Measurements from ENCODE around the gene KHDRBS2.

Gene KHDRBS2

GRCh38 chr6:62009445-62009844 lies 276.6 kb downstream of the KHDRBS2 start:
- DNase-seq = no peak

- DNase-seq = no peak
Measured at GRCh38 chr6:61989616-61990015, 296.4 kb downstream of the KHDRBS2 start.

GRCh38 chr6:61980622-61981021 lies 305.4 kb downstream of the KHDRBS2 start:
- no peak for DNase-seq

- no peak for DNase-seq
Measured at GRCh38 chr6:61977947-61978346, 308.1 kb downstream of the KHDRBS2 start.

GRCh38 chr6:61977099-61977498 lies 308.9 kb downstream of the KHDRBS2 start:
- no peak for DNase-seq

- DNase-seq = no peak
Measured at GRCh38 chr6:61959196-61959595, 326.8 kb downstream of the KHDRBS2 start.

GRCh38 chr6:61953851-61954250 lies 332.2 kb downstream of the KHDRBS2 start:
- DNase-seq = no peak

GRCh38 chr6:61951586-61951985 lies 334.4 kb downstream of the KHDRBS2 start:
- no peak for DNase-seq

GRCh38 chr6:61950811-61951210 lies 335.2 kb downstream of the KHDRBS2 start:
- DNase-seq = no peak

- no peak for DNase-seq
Measured at GRCh38 chr6:61949971-61950370, 336.1 kb downstream of the KHDRBS2 start.

GRCh38 chr6:61949161-61949560 lies 336.9 kb downstream of the KHDRBS2 start:
- peak; percentile 3 for DNase-seq

- DNase-seq = no peak
Measured at GRCh38 chr6:61947311-61947947, 338.6 kb downstream of the KHDRBS2 start.

- no peak for DNase-seq
Measured at GRCh38 chr6:61940919-61941318, 345.1 kb downstream of the KHDRBS2 start.

GRCh38 chr6:61935242-61935846 lies 350.7 kb downstream of the KHDRBS2 start:
- DNase-seq = no peak

GRCh38 chr6:61909486-61909885 lies 376.5 kb downstream of the KHDRBS2 start:
- DNase-seq = no peak

- no peak for DNase-seq
Measured at GRCh38 chr6:61901748-61902147, 384.3 kb downstream of the KHDRBS2 start.

GRCh38 chr6:61894536-61894935 lies 391.5 kb downstream of the KHDRBS2 start:
- no peak for DNase-seq

GRCh38 chr6:61887423-61887822 lies 398.6 kb downstream of the KHDRBS2 start:
- DNase-seq = no peak

GRCh38 chr6:61886608-61887259 lies 399.3 kb downstream of the KHDRBS2 start:
- DNase-seq = peak; percentile 35

GRCh38 chr6:61869632-61870400 lies 416.2 kb downstream of the KHDRBS2 start:
- no peak for DNase-seq

- no peak for DNase-seq
Measured at GRCh38 chr6:61868507-61869080, 417.4 kb downstream of the KHDRBS2 start.

GRCh38 chr6:61867635-61868034 lies 418.4 kb downstream of the KHDRBS2 start:
- no peak for DNase-seq

- DNase-seq = no peak
Measured at GRCh38 chr6:61857541-61857940, 428.5 kb downstream of the KHDRBS2 start.

All from hematopoietic multipotent progenitor cell treated with erythropoietin and hydrocortisone succinate and interleukin-3 and kit ligand, for 6 days (in vitro differentiated cells).